GM12878 (cell line): Measurements from ENCODE around the gene CNTN4. TPM values are rescaled to one million over a fixed set of nuclear protein-coding genes. Genes with fewer than 3 reads are reported as not detected.

Source experiments
- ATAC-seq: fragments of 200-7000 bp; cut with Tn5 transposase; 3 replicates; pipeline ENCODE4 v1.9.1; 2020; ENCODE audit warnings: mild to moderate bottlenecking, moderate library complexity
- BruUV-seq: library from RNA; stranded (reverse); fragments of 400-500 nt; replicated peaks from 2 replicates; lab custom pipeline; 2021; lab: Mats Ljungman, UMichigan
- CTCF ChIA-PET: fragments of 300-600 bp; sonication (Branson Sonifier 250); formaldehyde crosslinking; extraction: SDS; loops from one replicate; lab custom pipeline; 2021; ENCODE audit warnings: inconsistent platforms; lab: Yijun Ruan, JAX
- POLR2A ChIA-PET: fragments of 350-600 bp; formaldehyde crosslinking; extraction: SDS; loops from one replicate; lab custom pipeline; 2021; ENCODE audit warnings: inconsistent platforms; lab: Charles Lee
- RAD21 ChIA-PET: fragments of 300-600 bp; sonication (Branson Sonifier 250); formaldehyde crosslinking; loops from one replicate; lab custom pipeline; 2023; ENCODE audit warnings: antibody characterized with exemption; ENCODE audit not compliant: unreplicated experiment; lab: Charles Lee
- SMC1A ChIA-PET: fragments of 300-600 bp; sonication (Branson Sonifier 250); formaldehyde crosslinking; loops from one replicate; lab custom pipeline; 2023; ENCODE audit not compliant: unreplicated experiment, uncharacterized antibody; lab: Charles Lee
- DNase-seq: peaks from one replicate; pipeline ENCODE4 v3.0.0-alpha.2; 2011; ENCODE audit warnings: low read depth, low spot score
- FAIRE-seq: peaks from 3 replicates; lab custom pipeline; 2011; peaks lifted over from hg19 to GRCh38; lab: Jason Lieb, UNC
- H2AFZ ChIP-seq: 2 replicates; pipeline ENCODE4 v1.6.0; 2011; ENCODE audit warnings: low read depth, low read length, control low read depth; ENCODE audit not compliant: control insufficient read depth
- H3K27ac ChIP-seq: 2 replicates; pipeline ENCODE4 v1.5.1; 2011; ENCODE audit warnings: control low read depth; ENCODE audit not compliant: control insufficient read depth, insufficient read depth
- H3K27me3 ChIP-seq, 2 experiments: replicated peaks in 1 of 2; 2 replicates each; pipeline versions ENCODE4 v1.6.0 to v1.6.1; 2011; ENCODE audit warnings: low read length in 1 of 2; ENCODE audit not compliant: control insufficient read depth in 2 of 2, insufficient read depth in 2 of 2
- H3K36me3 ChIP-seq, 2 experiments: 2 replicates each; pipeline ENCODE4 v1.5.1; 2011; ENCODE audit warnings: low read length in 1 of 2; ENCODE audit not compliant: control insufficient read depth in 2 of 2, insufficient read depth in 2 of 2
- H3K4me1 ChIP-seq: 2 replicates; pipeline ENCODE4 v1.6.1; 2011; ENCODE audit warnings: mild to moderate bottlenecking, low read length, moderate library complexity, mixed read lengths; ENCODE audit not compliant: control insufficient read depth, insufficient read depth
- H3K4me2 ChIP-seq: 2 replicates; pipeline ENCODE4 v1.6.0; 2011; ENCODE audit warnings: control low read depth; ENCODE audit not compliant: control insufficient read depth, insufficient read depth
- H3K4me3 ChIP-seq: fragments of 200-600 bp; sonication (generic); 2 replicates; pipeline ENCODE4 v1.5.1; 2016
- H3K79me2 ChIP-seq: 2 replicates; pipeline ENCODE4 v1.6.0; 2011; ENCODE audit warnings: low read length; ENCODE audit not compliant: control insufficient read depth, insufficient read depth
- H3K9ac ChIP-seq: 2 replicates; pipeline ENCODE4 v1.8.0; 2011; ENCODE audit warnings: low read length, control low read depth, mixed read lengths; ENCODE audit not compliant: control insufficient read depth, insufficient read depth
- H3K9me3 ChIP-seq: replicated peaks from 3 replicates; pipeline ENCODE4 v1.5.1; 2011; ENCODE audit warnings: mild to moderate bottlenecking, low read length; ENCODE audit not compliant: control insufficient read depth, insufficient read depth
- H4K20me1 ChIP-seq: 2 replicates; pipeline ENCODE4 v1.6.0; 2011; ENCODE audit not compliant: control insufficient read depth, insufficient read depth
- E2F8 ChIP-seq: fragments of 450-650 bp; IDR thresholded peaks from 2 replicates; pipeline ENCODE4 v1.6.1; 2018; ENCODE audit warnings: mild to moderate bottlenecking, low read depth, moderate library complexity; ENCODE audit not compliant: partially characterized antibody
- NFIC ChIP-seq: IDR thresholded peaks from 2 replicates; pipeline ENCODE4 v1.6.1; 2012; ENCODE audit warnings: low read depth, mild to moderate bottlenecking, inconsistent platforms, low read length, moderate library complexity
- RAD21 ChIP-seq: IDR thresholded peaks from 2 replicates; pipeline ENCODE4 v1.6.1; 2011; ENCODE audit warnings: mild to moderate bottlenecking, low read depth, low read length, moderate library complexity; ENCODE audit not compliant: insufficient read depth
- TCF3 ChIP-seq: IDR thresholded peaks from 2 replicates; pipeline ENCODE4 v1.6.1; 2012; ENCODE audit warnings: low read depth, mild to moderate bottlenecking, low read length, borderline replicate concordance; ENCODE audit not compliant: insufficient read depth
- ZNF207 ChIP-seq: fragments of 450-650 bp; IDR thresholded peaks from 2 replicates; pipeline ENCODE4 v1.6.1; 2014; ENCODE audit warnings: antibody characterized with exemption, mild to moderate bottlenecking, borderline replicate concordance
- WGBS: methylation state at CpG from one replicate; pipeline ENCODE4 v1.1.6; 2016; ENCODE audit warnings: low lambda C conversion rate; ENCODE audit not compliant: insufficient replicate concordance, insufficient coverage; ENCODE audit errors: missing lambda C conversion rate; 5-methylcytosine and 5-hydroxymethylcytosine counted together
- in situ Hi-C: fragments of 300-500 bp; cut with MboI; formaldehyde crosslinking; loops from 9 replicates; pipeline ENCODE4 v1.14.3; 2018; ENCODE audit warnings: mixed read lengths
- intact Hi-C: fragments of 100-400 bp; cut with micrococcal nuclease; formaldehyde crosslinking; loops from one replicate; pipeline ENCODE4 v1.14.2; 2022; ENCODE audit not compliant: unreplicated experiment
- polyA plus RNA-seq, 11 experiments: library from polyadenylated mRNA; depleted of rRNA in 4 of 11; unstranded in 6 of 11; stranded (reverse) in 5 of 11; fragments of >200 nt; fragmentation: Nextera tagmentation in 4 of 11; fragmentation: Illumina TruSeq in 1 of 11; extraction: Ambion mirVana in 4 of 11; extraction: Trizol in 1 of 11; gene quantifications; 1 replicate in 1 of 11; 2 replicates in 10 of 11; pipeline versions ENCODE4 v1.2.1 to v1.2.3, GENCODE V29; 2011 to 2016; ENCODE audit warnings: inconsistent platforms in 2 of 11, missing spikeins in 2 of 11, low read depth in 1 of 11
- total RNA-seq, 4 experiments: library from RNA; depleted of rRNA in 3 of 4; stranded (reverse); fragments of >200 nt in 3 of 4; fragmentation: Illumina TruSeq in 1 of 4; extraction: Trizol in 1 of 4; gene quantifications; 2 replicates each; pipeline versions ENCODE4 v1.2.1 to v1.2.3, GENCODE V29; 2013 to 2021

Gene CNTN4
- total and polyA plus RNA-seq, 10 of the 15 experiments (the other 5 are each of a cell fraction or from before 2014, with no cell fraction given) = 0.05 to 0.43 (median 0.15) TPM; not detected in 1

DNA sequence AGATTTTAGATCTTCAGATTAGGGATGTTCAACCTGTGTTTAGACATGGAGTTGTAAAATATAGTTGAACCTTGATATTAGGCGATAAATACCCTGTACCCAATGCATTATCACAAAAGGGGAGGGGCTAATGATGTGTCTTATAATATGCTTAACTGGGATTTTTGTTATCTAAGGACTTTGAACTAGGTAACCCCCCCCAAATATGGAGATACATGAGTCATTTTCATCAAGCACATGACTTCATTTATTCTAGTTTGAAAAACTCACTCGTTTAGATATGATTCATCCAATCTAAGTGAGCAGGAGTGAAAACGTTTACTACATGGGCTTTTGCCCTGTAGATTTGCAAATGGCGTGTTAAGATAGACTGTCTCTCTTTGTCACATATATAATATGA lies 799.2 kb downstream of the CNTN4 start:
- ChIA-PET RAD21 (no interaction called here), CTCF (interaction anchor here (1.5 kb wide), 1 partner anchor 13 kb away, joined by 4 read pairs; no protein-coding TSS in a partner anchor), SMC1A (no interaction called here), POLR2A (no interaction called here)
- FAIRE-seq = no peak
- no peak overlapping the region for H3K4me3 ChIP-seq
- no TSS peak for BruUV-seq
- intact Hi-C loops = no loop called here
- TF ChIP-seq TCF3 = no peak
- no peak overlapping the region for H3K9ac ChIP-seq
- H3K27ac ChIP-seq = no peak overlapping the region
- no peak for DNase-seq
- in situ Hi-C loops = no loop called here
- WGBS = 12% methylated on average over 4 of the region's 4 CpGs
- H3K79me2 ChIP-seq = no peaks in the 10 kb centered on the region
- no peak for ATAC-seq
- no peaks in the 10 kb centered on the region for H3K36me3 ChIP-seq
- H3K4me1 ChIP-seq = no peaks in the 10 kb centered on the region
- no peak overlapping the region for H3K4me2 ChIP-seq
- H3K9me3 ChIP-seq = no peaks in the 10 kb centered on the region
- H4K20me1 ChIP-seq = no peaks in the 10 kb centered on the region
- H2AFZ ChIP-seq = no peak overlapping the region
- no peaks in the 10 kb centered on the region for H3K27me3 ChIP-seq

DNA sequence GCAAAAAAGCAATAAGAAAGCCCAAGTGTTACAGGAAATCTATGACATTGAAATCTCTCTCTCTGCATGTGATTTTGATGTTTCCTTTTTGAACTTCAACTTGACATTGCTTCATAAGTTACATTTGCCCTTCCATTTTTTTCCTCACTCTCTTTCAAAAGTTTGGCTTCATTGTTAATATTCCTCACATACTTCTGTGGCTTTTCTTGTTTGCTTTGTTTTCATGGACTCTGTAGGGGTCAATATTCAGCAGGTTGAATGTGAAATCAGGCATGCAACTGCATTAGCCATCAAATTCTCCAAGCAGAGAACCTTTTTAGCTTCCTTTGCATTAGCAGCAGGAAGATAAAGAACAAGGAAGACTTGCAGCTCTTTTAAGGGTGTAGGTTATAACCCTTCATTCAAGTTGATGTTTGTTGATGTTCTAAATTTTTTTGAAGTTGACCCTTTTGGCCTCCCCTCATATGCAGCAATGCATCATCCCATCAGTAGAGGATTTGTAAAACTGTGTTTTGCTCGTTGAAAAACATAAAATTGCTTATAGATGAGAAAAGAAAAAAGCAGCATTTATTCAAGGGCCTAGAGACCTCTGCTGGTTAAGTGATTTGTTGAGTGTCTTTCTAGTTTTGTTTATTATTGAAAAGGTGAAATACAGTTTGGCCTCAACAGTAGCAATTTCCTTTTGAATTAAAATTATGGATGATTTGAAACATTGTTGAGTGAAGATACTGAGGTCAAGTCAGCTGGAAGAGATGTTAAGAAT lies 800.1 kb downstream of the CNTN4 start:
- no TSS peak for BruUV-seq

More for the DNA sequence above, 800.1 kb downstream of the CNTN4 start:
- Histone ChIP-seq H3K9ac (no peak overlapping the region), H3K4me1 (no peaks in the 10 kb centered on the region), H3K27me3 (no peaks in the 10 kb centered on the region), H3K4me2 (no peak overlapping the region), H3K36me3 (no peaks in the 10 kb centered on the region), H3K27ac (no peak overlapping the region), H3K79me2 (no peaks in the 10 kb centered on the region), H2AFZ (no peak overlapping the region), H3K9me3 (no peaks in the 10 kb centered on the region), H3K4me3 (no peak overlapping the region), H4K20me1 (no peaks in the 10 kb centered on the region)
- in situ Hi-C loops (no loop called here), intact Hi-C loops (no loop called here)
- CTCF ChIA-PET = interaction anchor here (1.1 to 1.5 kb wide), 2 partner anchors 14 to 184 kb away, joined by 4 read pairs; no protein-coding TSS in a partner anchor
- POLR2A ChIA-PET = no interaction called here
- FAIRE-seq (no peak), DNase-seq (no peak), ATAC-seq (no peak)
- SMC1A ChIA-PET = interaction anchor here (2.1 kb wide), 1 partner anchor 10 kb away, joined by 5 read pairs; no protein-coding TSS in a partner anchor
- RAD21 ChIA-PET = no interaction called here
- TF ChIP-seq RAD21 (peak; percentile 20; the same call in 1 of the 2 replicates), ZNF207 (no peak), E2F8 (no peak), NFIC (no peak)
- 0% methylated on average over 1 of the region's 1 CpG for WGBS
